HEK293 (cell line): Measurements from ENCODE around the gene VWA3B.

ENCODE experiments used
- CTCF ChIA-PET: fragments of 350-600 bp; formaldehyde crosslinking; extraction: SDS; loops from one replicate; lab custom pipeline; 2021; ENCODE audit warnings: antibody characterized with exemption; lab: Yijun Ruan, JAX
- POLR2A ChIA-PET: fragments of 300-600 bp; formaldehyde crosslinking; extraction: SDS; loops from one replicate; lab custom pipeline; 2020; ENCODE audit warnings: antibody characterized with exemption, inconsistent platforms; lab: Yijun Ruan, JAX
- H3K27ac ChIP-seq: fragments of 200-500 bp; sonication (Bioruptor generic); 2 replicates; pipeline ENCODE4 v1.5.1; 2014; ENCODE audit warnings: low read depth, low read length, control low read depth, inconsistent platforms; ENCODE audit errors: extremely low read depth
- H3K36me3 ChIP-seq, 2 experiments: fragments of 200-500 bp in 1 of 2; sonication (Bioruptor generic) in 1 of 2; 1 replicate in 1 of 2; 2 replicates in 1 of 2; pipeline ENCODE4 v1.5.1; 2014 to 2017; ENCODE audit warnings: inconsistent platforms in 2 of 2, low read length in 2 of 2; ENCODE audit not compliant: control insufficient read depth in 2 of 2, insufficient read depth in 1 of 2
- H3K4me1 ChIP-seq: fragments of 200-500 bp; sonication (Bioruptor generic); 2 replicates; pipeline ENCODE4 v1.5.1; 2014; ENCODE audit warnings: mild to moderate bottlenecking, low read length, inconsistent platforms; ENCODE audit not compliant: control insufficient read depth, insufficient read depth
- H3K4me3 ChIP-seq: 2 replicates; pipeline ENCODE4 v1.5.1; 2011; ENCODE audit warnings: low read depth, mild to moderate bottlenecking, control low read depth, low read length, moderate library complexity
- H3K9me3 ChIP-seq: fragments of 200-500 bp; sonication (Bioruptor generic); 2 replicates; pipeline ENCODE4 v1.5.1; 2014; ENCODE audit warnings: low read depth, low read length, inconsistent platforms; ENCODE audit not compliant: control insufficient read depth, insufficient read depth
- AEBP2 ChIP-seq: fragments of 450-650 bp; formaldehyde crosslinking; IDR thresholded peaks from 2 replicates; pipeline ENCODE4 v1.5.1; 2016; ENCODE audit warnings: missing biosample characterization, missing genetic modification characterization, borderline replicate concordance
- BCL11B ChIP-seq: fragments of 450-650 bp; formaldehyde crosslinking; IDR thresholded peaks from 2 replicates; pipeline ENCODE4 v1.5.1; 2016; ENCODE audit warnings: low read depth, missing biosample characterization, missing genetic modification characterization
- KLF10 ChIP-seq: fragments of 450-650 bp; IDR thresholded peaks from 2 replicates; pipeline ENCODE4 v1.5.1; 2018; ENCODE audit warnings: missing biosample characterization, mild to moderate bottlenecking, missing genetic modification characterization
- PBX3 ChIP-seq: sonication (generic); formaldehyde crosslinking; IDR thresholded peaks from 2 replicates; pipeline ENCODE4 v1.8.1; 2022; ENCODE audit warnings: mild to moderate bottlenecking, moderate library complexity, missing genetic modification reagents
- TRIM28 ChIP-seq: IDR thresholded peaks from 2 replicates; pipeline ENCODE4 v1.6.1; 2011; ENCODE audit warnings: low read length, control low read depth, borderline replicate concordance
- TSHZ1 ChIP-seq: fragments of 450-650 bp; formaldehyde crosslinking; IDR thresholded peaks from 2 replicates; pipeline ENCODE4 v1.5.1; 2016; ENCODE audit warnings: missing biosample characterization, missing genetic modification characterization, borderline replicate concordance
- YY1 ChIP-seq: fragments of 450-650 bp; formaldehyde crosslinking; IDR thresholded peaks from 2 replicates; pipeline ENCODE4 v1.5.1; 2018; ENCODE audit warnings: missing biosample characterization, missing genetic modification characterization
- ZBTB21 ChIP-seq: fragments of 450-650 bp; formaldehyde crosslinking; IDR thresholded peaks from 2 replicates; pipeline ENCODE4 v1.5.1; 2017; ENCODE audit warnings: missing biosample characterization, missing genetic modification characterization
- ZIC2 ChIP-seq: fragments of 450-650 bp; formaldehyde crosslinking; IDR thresholded peaks from 2 replicates; pipeline ENCODE4 v1.5.1; 2016; ENCODE audit warnings: missing biosample characterization, missing genetic modification characterization
- ZNF16 ChIP-seq: fragments of 450-650 bp; formaldehyde crosslinking; IDR thresholded peaks from 2 replicates; pipeline ENCODE4 v1.5.1; 2016; ENCODE audit warnings: low read depth, missing biosample characterization, missing genetic modification characterization
- ZNF23 ChIP-seq: fragments of 450-650 bp; formaldehyde crosslinking; IDR thresholded peaks from 2 replicates; pipeline ENCODE4 v1.5.1; 2016; ENCODE audit warnings: missing biosample characterization, missing genetic modification characterization, borderline replicate concordance
- ZNF239 ChIP-seq: fragments of 450-650 bp; formaldehyde crosslinking; IDR thresholded peaks from 2 replicates; pipeline ENCODE4 v1.5.1; 2016; ENCODE audit warnings: missing biosample characterization, missing genetic modification characterization
- ZNF26 ChIP-seq: fragments of 450-650 bp; formaldehyde crosslinking; IDR thresholded peaks from 2 replicates; pipeline ENCODE4 v1.5.1; 2016; ENCODE audit warnings: missing biosample characterization, missing genetic modification characterization
- ZNF292 ChIP-seq: fragments of 450-650 bp; formaldehyde crosslinking; IDR thresholded peaks from 2 replicates; pipeline ENCODE4 v1.5.1; 2016; ENCODE audit warnings: low read depth, missing biosample characterization, missing genetic modification characterization, borderline replicate concordance
- ZNF324 ChIP-seq: fragments of 450-650 bp; formaldehyde crosslinking; IDR thresholded peaks from 2 replicates; pipeline ENCODE4 v1.5.1; 2016; ENCODE audit warnings: missing biosample characterization, missing genetic modification characterization
- ZNF518A ChIP-seq: fragments of 450-650 bp; formaldehyde crosslinking; conservative IDR thresholded peaks from 2 replicates; pipeline ENCODE4 v1.5.1; 2016; ENCODE audit warnings: low read depth, missing biosample characterization, missing genetic modification characterization
- ZNF561 ChIP-seq: fragments of 450-650 bp; IDR thresholded peaks from 2 replicates; pipeline ENCODE4 v1.5.1; 2018; ENCODE audit warnings: missing biosample characterization, missing genetic modification characterization, borderline replicate concordance
- ZNF626 ChIP-seq: fragments of 450-650 bp; sonication (Bioruptor Pico); formaldehyde crosslinking; IDR thresholded peaks from 2 replicates; pipeline ENCODE4 v1.5.1; 2018; ENCODE audit warnings: missing biosample characterization, missing genetic modification characterization, inconsistent platforms
- ZNF654 ChIP-seq: fragments of 450-650 bp; formaldehyde crosslinking; IDR thresholded peaks from 2 replicates; pipeline ENCODE4 v1.5.1; 2016; ENCODE audit warnings: low read depth, missing biosample characterization, missing genetic modification characterization
- ZNF776 ChIP-seq: fragments of 450-650 bp; formaldehyde crosslinking; IDR thresholded peaks from 2 replicates; pipeline ENCODE4 v1.5.0; 2017; ENCODE audit warnings: missing biosample characterization, missing genetic modification characterization, borderline replicate concordance

Gene VWA3B

GRCh38 chr2:98180456-98180855 lies 93.5 kb downstream of the VWA3B start:
- no peaks in the 10 kb centered on the region for H3K4me1 ChIP-seq
- ChIA-PET POLR2A (no interaction called here), CTCF (interaction anchor here (0.7 kb wide), 1 partner anchor 30 kb away, joined by 3 read pairs; no protein-coding TSS in a partner anchor)
- no peak overlapping the region for H3K27ac ChIP-seq
- TF ChIP-seq ZNF324 (no peak), ZNF16 (tag by site-specific recombination) (no peak), YY1 (tag by site-specific recombination) (no peak), ZBTB21 (tag by site-specific recombination) (no peak), ZNF239 (tag by site-specific recombination) (no peak), ZNF561 (tag by site-specific recombination) (no peak), BCL11B (no peak), ZNF518A (tag by site-specific recombination) (no peak), ZNF654 (no peak), PBX3 (CRISPR knock-in tag) (no peak), ZNF626 (tag by site-specific recombination) (no peak), ZNF776 (tag by site-specific recombination) (no peak), TRIM28 (no peak), TSHZ1 (tag by site-specific recombination) (no peak), ZNF26 (tag by site-specific recombination) (no peak), KLF10 (no peak), AEBP2 (tag by site-specific recombination) (no peak), ZNF23 (tag by site-specific recombination) (no peak), ZIC2 (tag by site-specific recombination) (no peak), ZNF292 (tag by site-specific recombination) (no peak)
- no peaks in the 10 kb centered on the region for H3K36me3 ChIP-seq
- no peaks in the 10 kb centered on the region for H3K9me3 ChIP-seq
- no peak overlapping the region for H3K4me3 ChIP-seq
